ENCODE data around the gene TXNRD1.
"Not testable (repeated sequence)": the region's sequence is repeated elsewhere in the genome, so short reads cannot be mapped to it uniquely, and the experiment has no call there.

Gene TXNRD1

GRCh38 chr12:104328278-104328677, 112.7 kb downstream of the TXNRD1 start:
- DNase-seq (ENCODE audit: low read depth): not testable (repeated sequence)

DNA sequence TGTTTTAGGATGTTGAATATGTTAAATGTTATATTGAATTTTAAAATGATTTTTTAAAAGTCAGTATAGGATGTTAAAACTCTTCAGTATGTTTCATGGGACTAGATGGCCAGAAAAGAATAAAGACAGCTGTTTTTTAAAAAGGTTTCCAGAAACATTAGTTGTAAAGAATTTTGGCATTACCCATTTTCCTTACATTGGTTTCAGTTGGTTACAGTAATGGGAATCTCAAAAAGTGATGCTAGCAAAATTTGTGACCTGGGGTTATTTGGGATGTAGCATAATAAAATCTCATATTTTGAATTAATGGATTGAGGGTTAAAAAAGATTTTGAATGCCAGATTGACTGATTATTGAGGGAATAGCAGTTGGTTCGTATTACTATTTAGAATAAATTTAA, 113.2 kb downstream of the TXNRD1 start:
- DNase-seq (ENCODE audit: low read depth): no peak

DNA sequence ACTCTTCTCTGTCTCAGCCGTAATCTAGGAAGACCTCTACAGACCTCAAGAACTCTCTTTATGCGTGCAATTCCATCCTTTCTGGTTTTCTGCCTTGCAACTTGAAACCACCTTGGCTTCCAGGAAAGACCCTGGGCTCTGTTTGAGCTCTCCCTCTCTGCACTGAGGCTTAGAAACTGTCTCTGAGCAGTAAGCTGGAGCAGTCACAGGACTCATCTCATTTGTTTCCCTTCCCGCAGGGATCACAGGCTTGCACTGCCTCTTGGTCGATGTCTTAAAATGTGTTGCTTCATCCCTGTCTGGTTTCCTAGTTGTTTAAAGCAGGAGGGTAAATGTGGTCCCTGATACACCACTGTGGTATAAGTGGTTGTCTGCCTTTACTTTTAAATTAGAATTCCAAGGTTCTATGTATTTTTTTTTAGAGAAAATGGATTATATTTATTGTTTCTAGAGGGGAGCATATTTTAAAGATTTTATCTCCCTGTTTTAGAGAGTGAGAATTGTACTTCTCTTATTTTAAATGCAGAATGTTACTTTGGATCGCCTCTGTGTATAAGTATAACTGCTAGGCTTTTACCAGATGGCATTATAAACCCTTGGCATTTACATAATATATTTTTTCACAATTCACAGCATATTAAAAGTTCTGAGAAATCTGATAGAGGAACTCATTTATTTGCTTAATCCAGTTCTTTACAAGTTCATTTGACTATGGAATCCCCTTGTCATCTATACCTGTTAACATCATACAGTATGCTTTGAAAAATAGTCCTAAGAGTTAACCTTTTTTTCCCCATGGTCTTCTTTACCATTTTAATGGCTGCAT, 114.3 kb downstream of the TXNRD1 start:
- no peak for DNase-seq (ENCODE audit: low read depth)

DNA sequence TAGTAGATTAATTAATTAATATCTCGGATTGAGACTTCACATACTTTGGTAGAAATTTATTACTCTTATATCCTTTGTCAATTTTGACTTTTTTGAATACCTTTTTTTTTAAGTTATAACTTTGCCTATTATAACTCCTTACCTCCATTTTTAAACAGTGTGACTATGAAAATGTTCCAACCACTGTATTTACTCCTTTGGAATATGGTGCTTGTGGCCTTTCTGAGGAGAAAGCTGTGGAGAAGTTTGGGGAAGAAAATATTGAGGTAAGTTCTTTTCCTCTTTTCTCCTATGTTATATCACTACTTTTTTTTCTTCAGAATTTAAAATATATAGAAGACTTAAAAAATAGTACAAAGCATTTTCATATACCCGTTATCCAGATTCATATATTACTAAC, 115.8 kb downstream of the TXNRD1 start:
- DNase-seq (ENCODE audit: low read depth): no peak

DNA sequence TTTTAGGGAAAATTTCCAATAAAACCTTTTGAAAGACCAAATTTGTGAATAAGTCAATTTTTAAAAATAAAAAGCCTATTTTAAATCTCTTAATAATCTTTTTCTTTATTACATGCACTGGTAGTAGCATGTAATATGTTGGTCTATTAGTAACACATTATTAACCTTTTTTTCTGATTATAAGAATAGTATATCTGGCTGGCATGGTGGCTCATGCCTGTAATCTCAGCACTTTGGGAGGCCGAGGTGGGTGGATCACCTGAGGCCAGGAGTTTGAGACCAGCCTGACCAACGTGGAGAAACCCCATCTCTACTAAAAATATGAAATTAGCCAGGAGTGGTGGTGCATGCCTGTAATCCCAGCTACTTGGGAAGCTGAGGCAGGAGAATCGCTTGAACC, 116.7 kb downstream of the TXNRD1 start:
- DNase-seq (ENCODE audit: low read depth): not testable (repeated sequence)

- DNase-seq (ENCODE audit: low read depth): no peak
Measured at GRCh38 chr12:104333692-104334255, 118.2 kb downstream of the TXNRD1 start.

GRCh38 chr12:104334581-104334980, 119.0 kb downstream of the TXNRD1 start:
- DNase-seq (ENCODE audit: low read depth): no peak

- DNase-seq (ENCODE audit: low read depth): no peak
Measured at GRCh38 chr12:104336115-104336514, 120.5 kb downstream of the TXNRD1 start.

DNA sequence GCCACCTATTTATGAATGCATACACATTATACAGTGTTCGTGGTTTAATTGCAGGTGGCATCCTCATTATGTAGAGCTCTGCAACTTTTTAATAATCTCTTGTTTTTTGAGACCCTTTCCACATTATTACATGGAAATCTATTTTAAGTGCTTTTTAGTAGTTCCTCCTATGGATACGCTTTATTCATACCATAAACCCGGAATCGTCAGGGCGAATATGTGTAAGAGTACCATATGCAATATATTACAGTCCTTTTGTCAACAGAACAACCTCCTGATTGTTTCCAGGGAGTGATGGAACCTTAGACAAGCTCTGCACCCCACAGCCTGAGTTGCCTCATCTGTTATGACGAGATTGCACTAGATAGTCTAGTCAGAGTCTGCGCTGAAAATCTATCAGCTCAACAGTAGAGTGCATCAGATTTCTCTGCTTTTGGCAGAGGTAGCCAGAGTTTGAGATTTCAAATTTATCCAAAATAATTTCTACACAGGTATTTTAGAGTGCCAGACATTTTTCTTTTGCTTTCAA, 121.5 kb downstream of the TXNRD1 start:
- DNase-seq (ENCODE audit: low read depth): no peak

DNA sequence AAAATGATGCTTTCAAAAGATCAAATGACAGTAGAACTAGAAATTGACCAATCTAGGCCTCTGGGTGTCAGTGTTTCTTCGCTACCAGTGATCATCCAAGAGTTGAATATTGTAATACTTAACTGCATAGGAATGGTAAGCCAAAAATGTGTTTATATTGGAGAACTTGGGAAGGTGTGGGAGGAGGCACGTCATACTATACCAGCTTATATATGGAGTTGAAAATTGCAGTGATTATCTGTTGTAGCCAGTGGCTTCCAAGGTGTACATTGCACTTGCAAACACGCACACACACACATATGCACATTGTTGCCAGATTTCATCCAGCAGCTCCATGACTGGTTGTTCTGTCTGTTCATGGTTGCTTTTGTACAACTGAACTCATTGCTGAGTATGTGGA, 124.1 kb downstream of the TXNRD1 start:
- no peak for DNase-seq (ENCODE audit: low read depth)

- no peak for DNase-seq (ENCODE audit: low read depth)
Measured at GRCh38 chr12:104340177-104340576, 124.6 kb downstream of the TXNRD1 start.

DNA sequence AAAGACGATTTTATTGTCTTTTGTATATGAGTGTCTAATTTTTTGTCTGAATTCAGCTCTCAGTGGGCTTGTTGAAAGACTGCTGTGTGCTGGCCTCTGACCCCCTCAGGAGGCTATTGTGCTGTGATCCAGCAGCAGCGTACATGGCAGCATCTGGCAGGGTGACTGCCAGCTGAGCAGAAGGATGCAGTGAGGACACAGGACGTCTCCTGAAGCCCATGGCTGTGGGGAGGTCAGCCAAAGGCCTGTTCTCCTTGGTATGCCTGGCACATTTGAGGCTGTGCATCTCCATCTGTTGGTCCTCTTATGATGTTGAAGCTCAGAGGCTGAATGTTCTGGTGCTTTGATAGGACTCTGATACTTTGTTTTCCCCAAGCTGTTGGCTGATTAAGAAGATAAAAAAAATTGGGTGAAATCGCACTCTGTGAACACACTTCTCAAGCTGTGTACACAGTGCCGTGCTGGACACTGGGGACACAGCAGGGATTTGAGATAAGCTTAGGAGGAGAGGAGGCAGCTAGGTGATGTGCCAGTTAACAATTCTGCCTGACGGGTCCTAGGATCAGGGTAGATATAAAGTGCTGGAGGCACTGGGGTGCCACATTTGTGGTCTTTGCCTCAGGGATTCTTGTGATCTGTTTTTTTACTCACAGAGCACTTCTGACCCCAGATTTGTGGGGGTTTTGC, 125.5 kb downstream of the TXNRD1 start:
- no peak for DNase-seq (ENCODE audit: low read depth)

GRCh38 chr12:104342147-104342546, 126.6 kb downstream of the TXNRD1 start:
- DNase-seq (ENCODE audit: low read depth): no peak

GRCh38 chr12:104342635-104343249, 127.2 kb downstream of the TXNRD1 start:
- no peak for DNase-seq (ENCODE audit: low read depth)

DNA sequence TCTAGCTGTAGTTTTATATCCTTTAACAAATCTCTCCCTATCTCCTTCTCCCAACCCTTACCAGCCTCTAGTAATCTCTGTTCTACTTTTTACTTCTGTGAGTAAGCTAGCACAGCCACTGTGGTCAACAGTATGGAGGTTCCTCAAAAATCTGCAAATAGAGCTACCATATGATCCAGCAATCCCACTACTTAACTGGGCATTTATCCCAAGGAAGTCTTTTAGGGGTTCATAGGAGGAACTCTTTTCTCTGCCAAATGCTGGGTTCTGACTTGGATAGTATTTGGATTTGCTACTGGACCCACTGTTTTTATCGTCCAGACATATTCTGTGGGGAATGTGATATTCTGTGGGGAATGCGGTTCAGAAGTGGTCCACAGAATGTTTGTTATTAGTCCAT, 129.1 kb downstream of the TXNRD1 start:
- DNase-seq (ENCODE audit: low read depth): no peak

- no peak for DNase-seq (ENCODE audit: low read depth)
Measured at GRCh38 chr12:104345234-104346066, 129.9 kb downstream of the TXNRD1 start.

- DNase-seq (ENCODE audit: low read depth): no peak
Measured at GRCh38 chr12:104347374-104348075, 131.9 kb downstream of the TXNRD1 start.

DNA sequence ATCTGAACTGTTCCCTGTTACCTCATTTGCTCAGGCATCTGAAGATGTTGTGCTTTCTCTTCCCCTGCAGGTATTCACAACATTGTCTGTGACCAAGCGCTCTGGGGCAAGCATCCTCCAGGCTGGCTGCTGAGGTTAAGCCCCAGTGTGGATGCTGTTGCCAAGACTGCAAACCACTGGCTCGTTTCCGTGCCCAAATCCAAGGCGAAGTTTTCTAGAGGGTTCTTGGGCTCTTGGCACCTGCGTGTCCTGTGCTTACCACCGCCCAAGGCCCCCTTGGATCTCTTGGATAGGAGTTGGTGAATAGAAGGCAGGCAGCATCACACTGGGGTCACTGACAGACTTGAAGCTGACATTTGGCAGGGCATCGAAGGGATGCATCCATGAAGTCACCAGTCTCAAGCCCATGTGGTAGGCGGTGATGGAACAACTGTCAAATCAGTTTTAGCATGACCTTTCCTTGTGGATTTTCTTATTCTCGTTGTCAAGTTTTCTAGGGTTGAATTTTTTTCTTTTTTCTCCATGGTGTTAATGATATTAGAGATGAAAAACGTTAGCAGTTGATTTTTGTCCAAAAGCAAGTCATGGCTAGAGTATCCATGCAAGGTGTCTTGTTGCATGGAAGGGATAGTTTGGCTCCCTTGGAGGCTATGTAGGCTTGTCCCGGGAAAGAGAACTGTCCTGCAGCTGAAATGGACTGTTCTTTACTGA, 132.9 kb downstream of the TXNRD1 start:
- DNase-seq (ENCODE audit: low read depth): no peak

DNA sequence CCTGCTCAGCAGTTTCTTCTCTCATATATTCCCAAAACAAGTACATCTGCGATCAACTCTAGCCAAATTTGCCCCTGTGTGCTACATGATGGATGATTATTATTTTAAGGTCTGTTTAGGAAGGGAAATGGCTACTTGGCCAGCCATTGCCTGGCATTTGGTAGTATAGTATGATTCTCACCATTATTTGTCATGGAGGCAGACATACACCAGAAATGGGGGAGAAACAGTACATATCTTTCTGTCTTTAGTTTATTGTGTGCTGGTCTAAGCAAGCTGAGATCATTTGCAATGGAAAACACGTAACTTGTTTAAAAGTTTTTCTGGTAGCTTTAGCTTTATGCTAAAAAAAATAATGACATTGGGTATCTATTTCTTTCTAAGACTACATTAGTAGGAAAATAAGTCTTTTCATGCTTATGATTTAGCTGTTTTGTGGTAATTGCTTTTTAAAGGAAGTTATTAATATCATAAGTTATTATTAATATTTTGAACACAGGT, 133.5 kb downstream of the TXNRD1 start:
- DNase-seq (ENCODE audit: low read depth): no peak
